HG03103 (cell line): ENCODE data around the gene CNGB1.
"Not testable (repeated sequence)": the region's sequence is repeated elsewhere in the genome, so short reads cannot be mapped to it uniquely, and the experiment has no call there.

Experiments used
- ATAC-seq: cut with Tn5 transposase; IDR thresholded peaks from one replicate; pipeline ENCODE4 v1.9.1; 2021; ENCODE audit warnings: low read depth; ENCODE audit not compliant: unreplicated experiment

CNGB1 gene

DNA sequence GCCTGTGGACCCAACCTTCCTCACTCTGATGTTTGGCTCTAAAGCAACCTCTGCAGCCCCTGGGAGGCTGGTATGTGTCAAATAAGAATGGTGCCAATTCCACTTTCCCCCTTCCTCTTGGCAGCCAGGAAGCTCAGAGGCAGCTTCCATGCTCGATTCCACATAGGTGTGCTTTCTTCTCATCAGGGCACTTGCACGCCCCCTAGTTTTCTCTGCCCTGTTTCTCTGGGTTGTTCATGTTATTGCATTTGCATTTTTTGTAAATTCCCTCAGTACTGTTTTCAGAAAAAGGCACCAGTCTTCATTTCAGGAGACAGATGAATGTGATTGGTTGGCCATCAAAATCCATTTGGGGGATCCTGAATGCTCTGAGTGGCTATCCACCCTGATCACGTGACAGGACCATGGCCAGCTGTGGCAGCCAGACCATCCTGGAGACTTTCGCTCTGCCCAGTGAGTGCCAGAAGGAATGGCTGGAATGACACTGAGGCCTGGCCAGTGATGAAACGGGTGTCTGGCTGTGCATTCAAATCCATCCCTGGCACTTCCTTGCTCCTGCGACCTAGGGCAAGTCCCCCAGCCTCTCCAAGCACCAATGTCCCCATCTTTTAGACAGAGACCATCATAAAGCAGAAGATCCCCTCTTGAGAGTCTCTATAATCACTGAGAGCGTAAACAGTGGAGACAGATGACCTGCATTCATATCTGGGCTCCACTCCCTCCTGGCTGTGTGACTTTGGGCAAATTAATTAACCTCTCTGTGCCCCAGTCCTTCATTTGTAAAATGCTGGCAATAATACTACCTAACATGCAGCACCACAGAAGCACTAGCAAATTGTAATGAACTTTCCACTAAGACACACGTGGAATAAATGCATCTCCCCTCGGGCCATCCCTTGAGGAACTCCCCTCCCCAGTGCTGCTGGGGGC, 56.4 kb downstream of the CNGB1 start:
- no peak for ATAC-seq

DNA sequence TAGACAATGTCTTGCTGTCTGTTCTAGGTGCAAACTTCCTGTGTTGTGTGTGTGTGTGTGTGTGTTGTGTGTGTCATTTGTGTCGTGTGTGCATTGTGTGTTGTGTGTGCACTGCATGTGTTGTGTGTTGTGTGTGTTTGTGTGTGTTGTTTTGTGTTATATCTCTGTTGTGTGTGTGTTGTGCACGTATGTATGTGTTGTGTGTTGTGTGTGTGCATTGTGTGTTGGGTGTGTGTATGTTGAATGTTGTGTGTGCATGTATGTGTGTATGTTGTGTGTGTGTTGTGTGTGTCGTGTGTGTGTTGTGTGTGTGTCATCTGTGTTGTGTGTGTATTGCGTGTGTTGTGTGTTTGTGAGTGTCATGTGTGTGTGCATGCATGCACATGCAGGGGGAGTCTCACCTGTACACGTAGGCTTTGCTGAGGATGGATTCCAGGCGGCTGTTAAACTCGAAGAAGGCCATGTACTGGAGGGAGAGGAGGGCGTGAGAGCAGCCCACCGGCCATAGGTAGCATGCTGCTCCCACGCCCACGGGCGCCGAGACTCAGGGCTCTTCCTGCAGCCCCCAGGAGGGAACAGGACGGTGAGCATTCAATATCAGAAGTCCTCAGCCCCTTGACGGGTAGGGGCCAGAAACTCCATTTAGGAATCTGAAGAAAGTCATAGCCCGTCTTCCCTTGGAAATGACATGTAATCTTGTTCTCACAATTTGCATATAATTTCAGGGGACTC, 58.2 kb downstream of the CNGB1 start:
- no peak for ATAC-seq

DNA sequence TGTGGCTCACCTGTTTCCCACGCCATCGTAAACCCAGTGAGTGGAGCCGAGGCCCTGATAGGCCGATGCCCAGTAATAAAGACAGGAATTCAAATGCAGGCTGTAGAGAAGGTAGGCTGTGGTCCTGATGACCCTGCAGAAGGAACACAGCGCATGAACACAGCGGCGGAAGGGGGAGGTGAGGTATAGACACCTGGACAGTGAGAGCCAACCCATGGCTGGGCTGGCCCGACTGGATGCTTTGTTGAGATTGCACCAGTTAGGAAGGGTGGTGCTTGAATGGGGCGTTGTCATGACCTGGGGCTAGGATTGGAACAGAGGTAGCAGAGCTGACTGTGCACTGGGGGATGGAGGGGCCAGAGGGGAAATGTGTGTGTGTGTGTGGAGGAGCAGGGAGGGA, 59.2 kb downstream of the CNGB1 start:
- ATAC-seq: no peak

DNA sequence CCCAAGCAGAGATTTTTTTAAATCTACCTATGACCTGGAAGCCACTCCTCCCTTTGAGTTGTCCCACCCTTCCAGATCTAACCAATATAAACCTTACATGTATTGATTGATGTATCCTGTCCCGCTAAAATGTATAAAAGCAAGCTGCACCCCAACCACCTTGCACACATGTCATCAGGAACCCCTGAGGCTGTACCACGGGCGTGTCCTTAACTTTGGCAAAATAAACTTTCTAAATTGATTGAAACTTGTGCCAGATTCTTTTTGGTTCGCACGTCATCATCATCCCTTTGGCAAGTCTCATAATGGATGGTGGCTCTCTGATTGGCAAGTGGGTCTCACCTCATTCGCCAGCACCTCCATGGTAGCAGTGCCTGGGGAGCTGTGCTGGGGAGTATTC, 60.2 kb downstream of the CNGB1 start:
- ATAC-seq: no peak

DNA sequence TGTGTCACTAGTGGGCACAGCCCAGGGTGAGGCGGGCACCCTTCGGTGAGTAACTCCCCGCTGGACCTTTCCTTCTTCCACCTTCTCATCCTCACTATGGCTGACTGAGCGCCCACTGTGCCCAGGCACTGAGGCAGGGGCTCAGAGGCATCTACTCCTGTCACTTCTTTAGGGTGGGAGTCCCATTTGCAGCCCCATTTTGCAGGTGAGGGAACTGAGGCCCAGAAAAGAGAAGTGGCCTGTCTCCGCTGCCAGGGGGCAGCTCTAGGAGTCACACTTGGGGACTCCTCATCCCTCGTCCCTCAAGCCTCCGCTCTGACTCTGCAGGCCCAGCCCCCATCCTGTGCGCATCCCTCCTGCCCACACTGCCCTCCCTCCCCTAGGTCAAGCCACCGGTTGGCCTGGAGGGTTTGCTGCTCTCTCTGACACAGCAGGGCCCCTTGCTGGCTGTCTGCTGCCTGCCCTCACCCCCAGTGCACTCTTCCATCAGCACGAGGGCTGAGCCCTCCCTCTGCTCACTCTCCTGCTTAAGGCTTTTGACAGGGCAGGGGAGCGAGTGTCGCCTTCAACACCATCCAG, 62.4 kb downstream of the CNGB1 start:
- ATAC-seq: no peak

DNA sequence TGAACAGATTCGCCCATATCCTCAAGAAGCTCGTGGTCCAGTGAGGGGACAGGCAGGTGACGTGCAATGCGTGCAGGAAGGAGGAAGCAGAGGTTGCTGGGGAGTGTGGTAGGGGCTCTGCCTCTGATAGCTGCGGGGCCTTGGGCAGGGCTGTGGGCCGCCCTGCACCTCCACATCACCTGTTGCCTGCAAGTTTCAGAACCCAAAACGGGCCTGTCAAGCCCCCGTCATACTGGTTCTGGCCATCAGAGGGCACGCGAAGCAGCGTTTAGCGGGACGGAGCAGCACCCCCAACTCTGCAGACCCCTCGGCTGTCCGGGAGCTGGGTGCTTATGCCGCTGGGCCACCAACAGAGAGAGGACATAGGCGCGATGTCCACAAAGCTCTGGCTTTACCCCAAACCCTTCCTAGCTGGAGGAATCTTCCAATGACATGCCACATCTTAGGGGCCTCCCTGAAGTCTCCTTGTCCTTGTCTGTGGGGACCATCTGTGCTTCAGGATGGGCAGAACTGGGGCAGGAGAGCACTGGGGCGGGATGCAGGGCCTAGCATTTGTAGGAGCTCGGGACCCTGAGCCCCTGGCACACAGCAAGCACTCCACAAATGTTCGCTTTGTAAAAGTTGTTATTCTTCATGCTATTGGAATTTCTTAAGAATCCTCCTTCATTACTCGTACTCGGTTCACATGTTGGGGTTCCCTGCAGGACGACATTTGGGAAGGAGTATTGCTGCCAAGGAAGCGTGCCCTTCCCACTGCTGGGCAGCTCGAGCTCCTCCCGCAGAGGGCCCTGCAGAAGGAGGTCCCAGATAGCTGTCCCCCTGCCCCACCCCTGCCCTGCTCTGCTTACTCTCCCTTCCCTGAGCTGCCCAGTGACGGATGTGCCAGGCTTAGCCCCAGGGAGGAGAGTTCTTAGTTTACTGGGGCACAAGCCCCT, 64.3 kb downstream of the CNGB1 start:
- ATAC-seq: no peak

DNA sequence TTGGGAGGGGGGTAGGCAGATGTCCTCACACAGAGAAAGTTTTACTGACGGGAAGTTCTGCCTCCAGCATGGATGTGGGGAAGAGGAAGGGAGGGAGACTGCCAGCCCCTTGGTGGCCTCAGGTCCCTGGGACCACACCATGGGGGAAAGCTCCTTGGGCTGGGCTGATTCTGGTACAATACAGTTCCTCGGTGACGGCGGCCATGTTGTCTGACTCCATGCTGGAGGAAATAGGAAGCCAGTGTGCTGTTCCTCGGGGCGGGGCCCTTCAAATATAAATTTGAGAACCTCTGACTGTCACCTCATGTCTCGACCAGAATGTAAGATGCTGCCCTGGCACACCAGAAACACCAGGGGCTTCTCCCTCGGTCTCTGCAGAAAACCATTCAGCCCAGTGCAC, 66.8 kb downstream of the CNGB1 start:
- no peak for ATAC-seq

DNA sequence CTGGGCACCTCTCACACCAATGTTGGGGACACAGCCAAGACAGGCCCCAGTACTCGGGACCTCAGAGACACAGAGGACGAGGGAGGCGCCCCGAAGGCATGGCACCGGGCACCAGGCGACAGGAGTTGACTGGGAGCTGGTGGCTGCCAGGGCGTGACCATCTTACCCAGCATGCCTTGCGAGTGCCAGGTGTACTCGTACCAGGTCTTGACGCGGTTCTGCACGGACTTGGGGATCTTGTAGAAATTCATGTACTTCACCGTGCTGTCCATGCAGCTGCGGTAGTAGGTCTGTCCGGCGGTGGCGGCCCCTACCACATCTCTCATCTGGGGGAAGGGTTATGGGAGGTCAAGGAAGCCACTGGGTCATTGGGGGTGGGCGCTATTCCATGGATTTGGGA, 67.3 kb downstream of the CNGB1 start:
- no peak for ATAC-seq

DNA sequence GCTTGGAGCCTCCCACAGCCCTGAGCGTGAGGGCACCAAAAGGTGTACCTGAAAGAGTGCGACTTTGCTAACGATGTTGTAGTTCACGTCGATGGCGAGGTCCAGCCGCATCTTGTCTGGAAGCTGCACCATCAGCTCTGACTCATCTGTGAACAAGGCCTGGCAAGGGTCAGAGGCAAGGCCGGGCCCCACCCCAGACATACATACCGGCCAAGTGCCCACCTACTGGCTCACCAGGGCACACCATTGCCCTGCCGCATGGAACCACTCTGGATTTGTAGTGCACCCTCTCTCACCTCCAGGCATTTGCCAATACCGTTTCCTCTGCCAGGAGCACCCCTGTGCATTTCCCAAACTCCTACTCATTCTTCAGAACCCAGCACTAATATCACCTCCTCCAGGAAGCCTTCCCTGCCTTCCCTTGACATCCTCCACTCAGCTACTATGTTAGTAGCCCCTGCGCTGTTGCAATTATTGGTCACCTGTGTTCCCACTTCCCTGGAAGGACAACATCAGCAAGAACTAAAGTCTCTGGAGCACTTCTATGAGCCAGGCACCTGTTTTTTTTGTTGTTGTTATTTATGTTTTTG, 69.4 kb downstream of the CNGB1 start:
- ATAC-seq: no peak

DNA sequence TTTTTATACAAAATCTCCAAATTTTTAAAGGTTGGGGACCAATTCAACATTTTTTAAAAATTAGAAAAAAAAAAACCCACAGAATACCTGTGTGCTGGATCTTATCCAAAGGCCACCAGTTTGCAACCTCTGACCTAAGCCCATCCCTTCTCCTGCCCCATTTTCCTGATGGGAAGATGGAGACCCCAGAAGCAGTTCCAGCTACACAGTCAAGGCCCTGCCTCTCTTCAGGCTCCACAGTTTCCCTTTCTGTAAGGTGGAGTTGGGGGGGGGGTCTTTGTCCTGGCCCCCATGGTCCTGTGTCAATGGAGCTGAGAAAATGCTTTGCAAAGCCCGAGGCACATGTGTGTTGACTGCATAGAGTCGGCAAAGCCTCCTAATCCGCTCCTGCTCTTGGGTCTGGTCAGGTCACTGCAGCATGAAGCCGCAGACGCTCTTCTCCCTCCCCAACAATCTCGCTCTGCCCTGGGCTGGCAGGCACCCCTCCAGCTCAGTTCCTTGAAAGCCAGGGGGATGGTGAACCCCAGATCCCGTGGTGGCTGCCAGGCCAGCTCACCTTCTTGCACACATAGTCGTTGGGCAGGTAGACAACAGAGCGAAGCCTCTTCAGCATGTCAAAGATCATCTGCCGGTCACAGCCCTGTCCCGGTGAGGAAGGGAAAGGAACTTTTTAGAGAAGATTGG, 70.0 kb downstream of the CNGB1 start:
- ATAC-seq: no peak

DNA sequence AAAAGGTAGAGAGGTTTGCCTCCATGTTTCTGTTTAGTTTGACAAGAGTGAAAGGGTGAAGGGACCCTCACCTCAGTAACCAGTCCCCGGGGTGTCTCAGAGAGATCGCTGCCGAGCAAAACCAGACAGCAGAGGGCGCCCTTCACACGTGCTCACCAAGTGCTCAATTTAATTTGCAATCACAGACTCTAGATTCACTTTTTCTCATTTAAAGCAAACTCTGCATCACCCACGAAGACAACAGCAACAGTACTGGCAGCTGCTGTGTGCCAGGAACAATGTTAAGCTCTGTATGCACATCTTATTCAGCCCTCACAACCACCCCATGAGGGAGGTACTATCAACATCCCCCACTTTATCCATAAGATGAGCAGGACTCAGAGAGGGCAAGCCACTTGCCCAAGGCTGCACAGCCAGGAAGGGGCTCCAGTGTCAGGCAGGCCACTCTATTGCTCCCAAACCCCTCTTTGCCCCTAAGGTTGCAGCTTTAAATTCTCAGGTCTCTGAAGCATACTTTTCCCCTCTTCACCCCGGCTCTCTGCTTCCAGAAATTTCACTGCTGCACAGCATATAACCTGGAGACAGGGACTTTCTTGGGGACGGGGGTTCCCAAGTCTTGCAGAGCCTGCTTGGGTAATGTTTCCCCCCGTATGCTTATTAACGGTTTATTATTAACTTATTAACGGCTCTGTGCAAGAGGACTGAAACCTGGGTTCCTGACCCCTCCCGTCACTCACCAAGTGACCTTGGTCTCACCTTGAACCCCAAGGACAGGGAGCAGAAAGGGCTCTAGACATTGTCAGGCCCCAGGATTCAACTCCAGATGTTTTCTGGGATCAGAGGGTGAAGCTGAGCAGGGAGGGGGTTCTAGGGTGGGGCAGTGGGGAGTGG, 70.9 kb downstream of the CNGB1 start:
- no peak for ATAC-seq

DNA sequence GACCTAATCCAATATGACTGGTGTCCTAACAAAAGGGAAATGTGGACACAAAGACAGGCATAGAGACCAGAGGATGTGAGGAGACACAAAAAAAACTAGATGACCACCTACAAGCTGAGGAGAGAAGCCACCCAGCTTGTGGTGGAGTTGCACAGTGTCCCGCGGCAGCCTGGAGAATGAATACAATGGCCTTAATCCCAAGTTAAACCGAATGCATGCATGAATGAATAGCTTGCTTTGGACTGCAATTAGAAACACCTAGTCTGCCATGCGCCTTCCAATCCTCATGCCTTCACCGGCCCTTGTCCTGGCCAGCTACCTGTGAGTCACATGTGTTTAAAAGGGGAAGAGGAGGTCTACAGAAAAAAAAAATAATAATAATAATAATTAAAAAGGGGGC, 72.0 kb downstream of the CNGB1 start:
- ATAC-seq: no peak

DNA sequence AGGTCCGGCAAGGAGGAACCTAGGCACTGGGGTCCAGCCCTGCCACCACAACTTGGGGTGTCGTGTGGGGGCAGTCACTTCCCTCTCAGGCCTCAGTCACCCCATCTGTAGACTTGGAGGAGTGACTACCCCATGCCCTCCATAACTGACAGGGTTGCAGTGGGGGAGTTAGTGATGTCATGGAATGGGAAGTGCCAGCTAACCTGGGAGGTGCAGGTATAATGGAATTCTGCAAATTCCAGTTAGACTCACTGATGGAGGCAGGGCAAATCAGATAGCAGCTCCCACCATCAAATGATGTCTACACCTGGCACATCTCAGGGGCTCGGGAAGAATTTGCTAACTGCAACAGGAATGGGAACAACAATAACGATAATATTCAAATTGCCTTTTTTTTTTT, 72.9 kb downstream of the CNGB1 start:
- ATAC-seq: no peak

DNA sequence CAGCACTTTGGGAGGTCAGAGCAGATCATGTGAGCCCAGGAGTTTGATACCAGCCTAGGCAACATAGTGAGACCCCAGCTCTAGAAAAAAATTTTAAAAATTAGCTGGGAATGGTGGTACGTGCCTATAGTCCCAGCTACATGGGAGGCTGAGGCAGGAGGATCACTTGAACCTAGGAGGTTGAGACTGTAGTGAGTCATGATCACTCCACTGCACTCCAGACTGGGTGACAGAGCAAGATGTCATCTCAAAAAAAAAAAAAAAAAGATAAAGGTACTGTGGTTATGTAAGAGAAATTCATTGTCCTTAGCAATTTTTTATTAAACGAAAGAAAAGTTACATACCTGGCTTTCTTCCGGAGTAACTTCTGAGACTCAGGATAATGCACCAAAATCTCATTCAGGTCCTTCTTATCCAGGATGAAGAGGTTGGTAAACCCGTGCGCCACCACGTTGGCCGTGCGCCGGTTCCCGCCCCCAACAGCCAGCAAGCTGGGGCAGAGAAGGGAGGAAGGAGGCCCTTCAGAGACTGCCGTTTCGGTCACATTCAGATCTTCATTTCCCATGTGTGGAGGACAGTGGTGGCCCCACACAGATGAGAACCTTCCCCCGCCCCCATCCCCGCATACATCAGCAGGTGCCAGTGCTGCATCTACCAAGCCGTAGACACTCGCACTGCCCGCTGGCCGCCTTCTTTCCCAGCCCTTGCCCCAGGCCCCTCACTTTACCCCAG, 73.7 kb downstream of the CNGB1 start:
- ATAC-seq: no peak

DNA sequence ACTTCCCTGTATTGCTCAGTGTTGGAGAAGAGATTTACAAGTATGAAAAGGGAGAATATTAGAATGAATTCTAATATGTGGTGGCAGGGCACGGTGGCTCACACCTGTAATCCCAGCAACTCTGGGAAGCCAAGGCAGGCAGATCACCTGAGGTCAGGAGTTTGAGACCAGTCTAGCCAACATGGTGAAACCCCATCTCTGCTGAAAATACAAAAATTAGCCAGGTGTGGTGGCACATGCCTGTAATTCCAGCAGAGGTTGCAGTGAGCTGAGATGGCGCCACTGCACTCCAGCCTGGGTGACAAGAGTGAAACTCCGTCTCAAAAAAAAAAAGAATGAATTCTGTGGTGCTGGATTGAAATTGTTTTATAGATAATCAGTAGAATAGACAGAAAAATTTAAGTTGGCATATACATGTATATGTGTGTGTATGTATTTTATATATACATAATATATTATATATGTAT, 75.8 kb downstream of the CNGB1 start:
- ATAC-seq: not testable (repeated sequence)

DNA sequence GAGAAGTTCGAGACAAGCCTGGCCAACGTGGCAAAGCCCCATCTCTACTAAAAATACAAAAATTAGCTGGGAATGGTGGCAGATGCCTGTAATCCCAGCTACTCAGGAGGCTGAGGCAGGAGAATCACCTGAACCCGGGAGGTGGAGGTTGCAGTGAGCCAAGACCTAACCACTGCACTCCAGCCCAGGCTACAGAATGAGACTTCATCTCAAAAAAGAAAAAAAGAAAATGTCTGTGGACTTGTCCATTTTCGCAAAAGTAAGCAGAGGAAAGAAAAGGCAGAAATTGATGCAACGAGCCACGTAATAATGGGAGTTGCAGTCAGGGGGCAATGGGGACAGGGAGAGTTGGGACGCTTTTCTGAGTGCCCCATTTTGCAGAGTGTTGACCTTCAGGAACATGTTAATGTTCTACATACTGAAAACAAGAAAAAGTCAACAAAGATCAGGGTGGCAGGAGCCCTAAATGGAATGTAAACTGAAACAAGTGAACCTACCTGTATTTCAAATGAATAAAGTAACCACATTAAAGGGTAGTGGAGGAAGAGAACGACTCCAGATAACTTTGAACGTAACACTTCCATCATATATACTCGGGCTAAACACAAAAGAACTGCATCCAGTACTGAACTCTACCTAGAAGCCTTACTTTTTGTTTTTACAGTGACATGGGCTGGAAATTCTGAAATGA, 76.4 kb downstream of the CNGB1 start:
- ATAC-seq: no peak
